ENCODE results near the gene HDAC2. TPM values are rescaled to one million over a fixed set of nuclear protein-coding genes. Genes with fewer than 3 reads are reported as not detected.

Gene HDAC2
- total and polyA plus RNA-seq, 2 of the 13 experiments (the other 11 are each of a cell fraction or from before 2014, with no cell fraction given) = 99.6 to 114 TPM

DNA sequence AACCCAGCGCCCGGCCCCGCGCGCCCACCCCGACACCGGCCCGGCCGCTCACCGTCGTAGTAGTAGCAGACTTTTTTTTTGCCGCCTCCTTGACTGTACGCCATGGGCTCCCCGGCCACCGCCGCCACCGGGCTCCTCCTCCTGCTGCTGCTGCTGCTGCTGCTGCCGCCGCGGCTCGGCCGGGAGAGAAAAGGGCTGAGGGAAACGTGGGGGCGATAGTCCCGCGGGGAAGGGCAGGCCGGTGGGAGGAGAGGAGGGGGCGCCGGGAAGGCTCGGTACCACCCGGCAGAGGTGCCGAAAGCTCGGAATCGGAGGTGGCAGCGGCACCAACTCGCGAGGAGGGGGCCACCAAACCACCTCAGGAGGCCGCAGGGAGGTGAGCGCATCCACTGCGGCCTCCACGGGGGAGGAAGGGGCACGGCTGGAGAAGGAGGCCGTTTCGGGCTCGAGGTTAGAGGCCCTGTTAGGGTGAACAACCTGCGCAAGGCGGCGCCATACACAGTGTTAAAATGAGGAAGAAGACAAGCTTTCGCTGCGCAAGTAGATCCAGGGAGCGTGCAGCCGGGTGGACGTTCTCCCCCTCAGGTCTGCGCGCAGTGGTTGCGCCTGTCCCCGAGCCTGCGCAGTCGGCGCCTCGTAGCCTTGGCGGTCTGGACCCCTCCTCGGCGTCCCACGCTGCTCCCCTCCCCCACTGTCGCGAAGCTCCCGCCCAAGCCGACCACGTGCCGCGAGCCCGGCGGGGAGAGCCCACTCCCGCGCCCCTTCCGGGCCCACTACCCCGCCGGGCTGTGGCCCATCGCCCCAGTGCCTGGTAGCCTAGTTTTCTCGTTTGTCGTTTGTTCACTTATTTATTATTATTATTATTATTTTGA, at the start of gene HDAC2 (continued):
- TF ChIP-seq, protein P1, sequence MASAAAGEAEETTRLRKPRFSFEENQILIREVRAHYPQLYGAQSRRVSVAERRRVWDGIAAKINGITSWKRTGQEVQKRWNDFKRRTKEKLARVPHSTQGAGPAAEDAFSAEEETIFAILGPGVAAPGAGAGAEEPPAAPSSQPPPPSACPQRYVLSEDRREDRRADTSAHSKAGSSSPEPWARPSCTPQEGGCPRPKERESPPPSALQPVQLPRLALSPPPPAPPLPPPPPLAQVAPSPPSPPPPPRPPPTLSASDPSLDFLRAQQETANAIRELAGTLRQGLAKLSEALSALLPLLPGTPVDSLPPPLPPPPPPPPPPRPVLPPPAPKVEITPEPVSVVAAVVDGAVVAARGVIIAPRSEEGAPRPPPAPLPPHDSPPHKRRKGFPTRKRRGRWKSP (CRISPR knock-in tag; IDR thresholded peaks at IDR 0.05) = peak; percentile 88; the same call in 1 of the 2 replicates
- TF ChIP-seq REL (CRISPR knock-in tag; conservative IDR thresholded peaks at IDR 0.05) (peak; percentile 98), MED8 (CRISPR knock-in tag; IDR thresholded peaks at IDR 0.05; ENCODE audit: insufficient replicate concordance) (no peak), PCBP1 (IDR thresholded peaks at IDR 0.05; ENCODE audit: borderline replicate concordance, low read depth, low read length) (peak; percentile 91; the same call in 1 of the 2 replicates), SMC3 (IDR thresholded peaks at IDR 0.05; ENCODE audit: low read length) (no peak), JARID2 (CRISPR knock-in tag; IDR thresholded peaks at IDR 0.05; ENCODE audit: insufficient replicate concordance) (peak; percentile 90), EZH2 (conservative IDR thresholded peaks at IDR 0.05; ENCODE audit: low read depth, low read length) (no peak), LCORL (IDR thresholded peaks at IDR 0.05) (no peak), LCORL (CRISPR knock-in tag; IDR thresholded peaks at IDR 0.05) (no peak), ZFP90 (CRISPR knock-in tag; IDR thresholded peaks at IDR 0.05; ENCODE audit: borderline replicate concordance) (peak; percentile 98), ZNF350 (CRISPR knock-in tag; IDR thresholded peaks at IDR 0.05; ENCODE audit: borderline replicate concordance, low read depth) (peak; percentile 90)
- TF ChIP-seq, protein P2, sequence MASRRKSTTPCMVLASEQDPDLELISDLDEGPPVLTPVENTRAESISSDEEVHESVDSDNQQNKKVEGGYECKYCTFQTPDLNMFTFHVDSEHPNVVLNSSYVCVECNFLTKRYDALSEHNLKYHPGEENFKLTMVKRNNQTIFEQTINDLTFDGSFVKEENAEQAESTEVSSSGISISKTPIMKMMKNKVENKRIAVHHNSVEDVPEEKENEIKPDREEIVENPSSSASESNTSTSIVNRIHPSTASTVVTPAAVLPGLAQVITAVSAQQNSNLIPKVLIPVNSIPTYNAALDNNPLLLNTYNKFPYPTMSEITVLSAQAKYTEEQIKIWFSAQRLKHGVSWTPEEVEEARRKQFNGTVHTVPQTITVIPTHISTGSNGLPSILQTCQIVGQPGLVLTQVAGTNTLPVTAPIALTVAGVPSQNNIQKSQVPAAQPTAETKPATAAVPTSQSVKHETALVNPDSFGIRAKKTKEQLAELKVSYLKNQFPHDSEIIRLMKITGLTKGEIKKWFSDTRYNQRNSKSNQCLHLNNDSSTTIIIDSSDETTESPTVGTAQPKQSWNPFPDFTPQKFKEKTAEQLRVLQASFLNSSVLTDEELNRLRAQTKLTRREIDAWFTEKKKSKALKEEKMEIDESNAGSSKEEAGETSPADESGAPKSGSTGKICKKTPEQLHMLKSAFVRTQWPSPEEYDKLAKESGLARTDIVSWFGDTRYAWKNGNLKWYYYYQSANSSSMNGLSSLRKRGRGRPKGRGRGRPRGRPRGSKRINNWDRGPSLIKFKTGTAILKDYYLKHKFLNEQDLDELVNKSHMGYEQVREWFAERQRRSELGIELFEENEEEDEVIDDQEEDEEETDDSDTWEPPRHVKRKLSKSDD (CRISPR knock-in tag; IDR thresholded peaks at IDR 0.05; ENCODE audit: low read depth) = peak; percentile 90
- TF ChIP-seq, protein P3, sequence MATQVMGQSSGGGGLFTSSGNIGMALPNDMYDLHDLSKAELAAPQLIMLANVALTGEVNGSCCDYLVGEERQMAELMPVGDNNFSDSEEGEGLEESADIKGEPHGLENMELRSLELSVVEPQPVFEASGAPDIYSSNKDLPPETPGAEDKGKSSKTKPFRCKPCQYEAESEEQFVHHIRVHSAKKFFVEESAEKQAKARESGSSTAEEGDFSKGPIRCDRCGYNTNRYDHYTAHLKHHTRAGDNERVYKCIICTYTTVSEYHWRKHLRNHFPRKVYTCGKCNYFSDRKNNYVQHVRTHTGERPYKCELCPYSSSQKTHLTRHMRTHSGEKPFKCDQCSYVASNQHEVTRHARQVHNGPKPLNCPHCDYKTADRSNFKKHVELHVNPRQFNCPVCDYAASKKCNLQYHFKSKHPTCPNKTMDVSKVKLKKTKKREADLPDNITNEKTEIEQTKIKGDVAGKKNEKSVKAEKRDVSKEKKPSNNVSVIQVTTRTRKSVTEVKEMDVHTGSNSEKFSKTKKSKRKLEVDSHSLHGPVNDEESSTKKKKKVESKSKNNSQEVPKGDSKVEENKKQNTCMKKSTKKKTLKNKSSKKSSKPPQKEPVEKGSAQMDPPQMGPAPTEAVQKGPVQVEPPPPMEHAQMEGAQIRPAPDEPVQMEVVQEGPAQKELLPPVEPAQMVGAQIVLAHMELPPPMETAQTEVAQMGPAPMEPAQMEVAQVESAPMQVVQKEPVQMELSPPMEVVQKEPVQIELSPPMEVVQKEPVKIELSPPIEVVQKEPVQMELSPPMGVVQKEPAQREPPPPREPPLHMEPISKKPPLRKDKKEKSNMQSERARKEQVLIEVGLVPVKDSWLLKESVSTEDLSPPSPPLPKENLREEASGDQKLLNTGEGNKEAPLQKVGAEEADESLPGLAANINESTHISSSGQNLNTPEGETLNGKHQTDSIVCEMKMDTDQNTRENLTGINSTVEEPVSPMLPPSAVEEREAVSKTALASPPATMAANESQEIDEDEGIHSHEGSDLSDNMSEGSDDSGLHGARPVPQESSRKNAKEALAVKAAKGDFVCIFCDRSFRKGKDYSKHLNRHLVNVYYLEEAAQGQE (IDR thresholded peaks at IDR 0.05; ENCODE audit: borderline replicate concordance in 1 of 2, low read depth in 1 of 2, low read length in 2 of 2) = peak in 1 of 2 experiments; percentile 79; a peak in 1 of 4 replicates
- TF ChIP-seq, protein P4, sequence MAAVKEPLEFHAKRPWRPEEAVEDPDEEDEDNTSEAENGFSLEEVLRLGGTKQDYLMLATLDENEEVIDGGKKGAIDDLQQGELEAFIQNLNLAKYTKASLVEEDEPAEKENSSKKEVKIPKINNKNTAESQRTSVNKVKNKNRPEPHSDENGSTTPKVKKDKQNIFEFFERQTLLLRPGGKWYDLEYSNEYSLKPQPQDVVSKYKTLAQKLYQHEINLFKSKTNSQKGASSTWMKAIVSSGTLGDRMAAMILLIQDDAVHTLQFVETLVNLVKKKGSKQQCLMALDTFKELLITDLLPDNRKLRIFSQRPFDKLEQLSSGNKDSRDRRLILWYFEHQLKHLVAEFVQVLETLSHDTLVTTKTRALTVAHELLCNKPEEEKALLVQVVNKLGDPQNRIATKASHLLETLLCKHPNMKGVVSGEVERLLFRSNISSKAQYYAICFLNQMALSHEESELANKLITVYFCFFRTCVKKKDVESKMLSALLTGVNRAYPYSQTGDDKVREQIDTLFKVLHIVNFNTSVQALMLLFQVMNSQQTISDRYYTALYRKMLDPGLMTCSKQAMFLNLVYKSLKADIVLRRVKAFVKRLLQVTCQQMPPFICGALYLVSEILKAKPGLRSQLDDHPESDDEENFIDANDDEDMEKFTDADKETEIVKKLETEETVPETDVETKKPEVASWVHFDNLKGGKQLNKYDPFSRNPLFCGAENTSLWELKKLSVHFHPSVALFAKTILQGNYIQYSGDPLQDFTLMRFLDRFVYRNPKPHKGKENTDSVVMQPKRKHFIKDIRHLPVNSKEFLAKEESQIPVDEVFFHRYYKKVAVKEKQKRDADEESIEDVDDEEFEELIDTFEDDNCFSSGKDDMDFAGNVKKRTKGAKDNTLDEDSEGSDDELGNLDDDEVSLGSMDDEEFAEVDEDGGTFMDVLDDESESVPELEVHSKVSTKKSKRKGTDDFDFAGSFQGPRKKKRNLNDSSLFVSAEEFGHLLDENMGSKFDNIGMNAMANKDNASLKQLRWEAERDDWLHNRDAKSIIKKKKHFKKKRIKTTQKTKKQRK (IDR thresholded peaks at IDR 0.05; ENCODE audit: low read length) = no peak
